Caco-2 (cell line): ENCODE measurements around the gene CLEC4G. TPM values are rescaled to one million over a fixed set of nuclear protein-coding genes. Genes with fewer than 3 reads are reported as not detected.

Experiments
- BruUV-seq: library from RNA; stranded (reverse); fragments of 400-500 nt; replicated peaks from 2 replicates; lab custom pipeline; 2021; lab: Mats Ljungman, UMichigan
- CTCF ChIA-PET: fragments of 300-600 bp; sonication (Branson Sonifier 250); formaldehyde crosslinking; loops from one replicate; lab custom pipeline; 2022; ENCODE audit warnings: antibody characterized with exemption; lab: Charles Lee
- POLR2A ChIA-PET: fragments of 300-600 bp; sonication (Branson Sonifier 250); formaldehyde crosslinking; loops from one replicate; lab custom pipeline; 2022; ENCODE audit warnings: antibody characterized with exemption; lab: Charles Lee
- DNase-seq, 2 experiments: peaks; one replicate each; pipeline versions ENCODE4 v3.0.0 to v3.0.0-alpha.2; 2020 to 2022
- H3K27me3 ChIP-seq: replicated peaks from 2 replicates; pipeline ENCODE4 v1.6.0; 2011; ENCODE audit warnings: low read length; ENCODE audit not compliant: control insufficient read depth, insufficient read depth
- H3K36me3 ChIP-seq: 2 replicates; pipeline ENCODE4 v1.5.1; 2011; ENCODE audit warnings: low read length; ENCODE audit not compliant: control insufficient read depth, insufficient read depth
- H3K4me1 ChIP-seq: fragments of 250-450 bp; sonication (Bioruptor Pico); 2 replicates; pipeline ENCODE4 v1.5.1; 2020; ENCODE audit warnings: mild to moderate bottlenecking
- H3K4me3 ChIP-seq: 2 replicates; pipeline ENCODE4 v1.5.1; 2011; ENCODE audit warnings: low read depth, mild to moderate bottlenecking, control low read depth, low read length
- H3K9me3 ChIP-seq: fragments of 250-450 bp; sonication (Bioruptor Pico); 2 replicates; pipeline ENCODE4 v1.5.1; 2020; ENCODE audit warnings: mild to moderate bottlenecking, moderate library complexity
- H3K27ac Mint-ChIP-seq: one replicate; pipeline ENCODE4 v1.8.0; 2022; ENCODE audit warnings: mixed read lengths; ENCODE audit not compliant: unreplicated experiment
- H3K27me3 Mint-ChIP-seq: one replicate; pipeline ENCODE4 v1.8.0; 2022; ENCODE audit warnings: mixed read lengths; ENCODE audit not compliant: insufficient read depth, unreplicated experiment
- H3K36me3 Mint-ChIP-seq: one replicate; pipeline ENCODE4 v1.8.0; 2022; ENCODE audit warnings: mild to moderate bottlenecking, mixed read lengths; ENCODE audit not compliant: insufficient read depth, unreplicated experiment
- H3K4me1 Mint-ChIP-seq: one replicate; pipeline ENCODE4 v1.8.0; 2022; ENCODE audit warnings: low read depth, mixed read lengths; ENCODE audit not compliant: unreplicated experiment
- H3K4me3 Mint-ChIP-seq: one replicate; pipeline ENCODE4 v1.8.0; 2022; ENCODE audit warnings: mild to moderate bottlenecking, moderate library complexity, mixed read lengths; ENCODE audit not compliant: unreplicated experiment
- H3K9me3 Mint-ChIP-seq: one replicate; pipeline ENCODE4 v1.8.0; 2022; ENCODE audit warnings: mixed read lengths; ENCODE audit not compliant: unreplicated experiment
- intact Hi-C: fragments of 100-400 bp; cut with micrococcal nuclease; formaldehyde crosslinking; loops from one replicate; pipeline ENCODE4 v1.10.0; 2022; ENCODE audit not compliant: unreplicated experiment
- total RNA-seq: library from RNA; stranded (reverse); gene quantifications from 2 replicates; pipeline ENCODE4 v1.2.3, GENCODE V29; 2022
- TF ChIP-seq, protein P1 (sequence below), 2 experiments: fragments of 200-600 bp in 1 of 2; IDR thresholded peaks; 1 replicate in 1 of 2; 2 replicates in 1 of 2; pipeline versions ENCODE4 v1.5.1 to v1.8.0; 2011 to 2022; ENCODE audit warnings: antibody characterized with exemption in 1 of 2, control low read depth in 1 of 2, inconsistent platforms in 1 of 2, low read depth in 1 of 2, low read length in 1 of 2, mild to moderate bottlenecking in 1 of 2, moderate library complexity in 1 of 2; ENCODE audit not compliant: insufficient read depth in 1 of 2, severe bottlenecking in 1 of 2, unreplicated experiment in 1 of 2

The CLEC4G gene
- total RNA-seq, 1 experiment from 2014 or later, result not detected

DNA sequence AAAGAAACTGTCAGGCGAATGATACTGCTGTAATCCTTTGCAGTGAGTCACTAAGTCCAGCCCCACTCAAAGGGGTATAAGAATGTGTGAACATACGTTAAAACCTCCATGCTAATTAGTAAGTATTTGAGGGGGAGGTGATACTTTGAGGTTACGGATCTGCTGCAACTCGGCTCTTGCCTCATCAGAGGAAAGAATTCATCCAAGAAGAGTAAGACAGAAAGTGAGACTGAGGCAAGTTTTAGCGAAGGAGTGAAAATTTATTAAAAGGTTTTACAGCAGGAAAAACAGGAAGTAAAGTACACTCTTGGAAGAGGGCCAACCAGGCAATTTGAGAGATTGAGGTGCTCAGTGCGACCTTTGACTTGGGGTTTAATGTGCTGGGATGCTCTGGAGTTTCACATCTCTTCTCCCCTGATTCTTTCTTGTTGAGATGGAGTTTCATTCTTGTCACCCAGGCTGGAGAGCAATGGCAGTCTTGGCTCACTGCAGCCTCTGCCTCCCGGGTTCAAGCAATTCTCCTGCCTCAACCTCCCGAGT is 40.9 kb upstream of the CLEC4G start:
- H3K36me3 ChIP-seq, result no peaks in the 10 kb centered on the region
- CTCF ChIA-PET, result no interaction called here
- H3K27ac Mint-ChIP-seq, result peak overlapping the region; percentile 9
- H3K36me3 Mint-ChIP-seq, result no peaks in the 10 kb centered on the region
- peaks cover under 1% of the 10 kb centered on the region for H3K27me3 Mint-ChIP-seq
- DNase-seq, result no peak
- POLR2A ChIA-PET, result no interaction called here
- H3K4me1 ChIP-seq, result no peaks in the 10 kb centered on the region
- peaks cover 9% of the 10 kb centered on the region for H3K4me1 Mint-ChIP-seq
- H3K4me3 ChIP-seq, result no peak overlapping the region
- TF ChIP-seq, protein P1, sequence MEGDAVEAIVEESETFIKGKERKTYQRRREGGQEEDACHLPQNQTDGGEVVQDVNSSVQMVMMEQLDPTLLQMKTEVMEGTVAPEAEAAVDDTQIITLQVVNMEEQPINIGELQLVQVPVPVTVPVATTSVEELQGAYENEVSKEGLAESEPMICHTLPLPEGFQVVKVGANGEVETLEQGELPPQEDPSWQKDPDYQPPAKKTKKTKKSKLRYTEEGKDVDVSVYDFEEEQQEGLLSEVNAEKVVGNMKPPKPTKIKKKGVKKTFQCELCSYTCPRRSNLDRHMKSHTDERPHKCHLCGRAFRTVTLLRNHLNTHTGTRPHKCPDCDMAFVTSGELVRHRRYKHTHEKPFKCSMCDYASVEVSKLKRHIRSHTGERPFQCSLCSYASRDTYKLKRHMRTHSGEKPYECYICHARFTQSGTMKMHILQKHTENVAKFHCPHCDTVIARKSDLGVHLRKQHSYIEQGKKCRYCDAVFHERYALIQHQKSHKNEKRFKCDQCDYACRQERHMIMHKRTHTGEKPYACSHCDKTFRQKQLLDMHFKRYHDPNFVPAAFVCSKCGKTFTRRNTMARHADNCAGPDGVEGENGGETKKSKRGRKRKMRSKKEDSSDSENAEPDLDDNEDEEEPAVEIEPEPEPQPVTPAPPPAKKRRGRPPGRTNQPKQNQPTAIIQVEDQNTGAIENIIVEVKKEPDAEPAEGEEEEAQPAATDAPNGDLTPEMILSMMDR (IDR thresholded peaks at IDR 0.05; ENCODE audit: insufficient read depth in 1 of 2, low read depth in 1 of 2, low read length in 1 of 2, severe bottlenecking in 1 of 2, unreplicated experiment in 1 of 2), result no peak
- intact Hi-C loops, result no loop called here
- no TSS peak for BruUV-seq
- H3K4me3 Mint-ChIP-seq, result no peak overlapping the region
- no peaks in the 10 kb centered on the region for H3K27me3 ChIP-seq
- no peaks in the 10 kb centered on the region for H3K9me3 ChIP-seq
- H3K9me3 Mint-ChIP-seq, result no peaks in the 10 kb centered on the region

- no TSS peak for BruUV-seq
- intact Hi-C loops, result no loop called here
- Mint-ChIP-seq H3K9me3 (no peaks in the 10 kb centered on the region), H3K4me1 (peaks cover 9% of the 10 kb centered on the region), H3K4me3 (no peak overlapping the region), H3K27me3 (peaks cover 6% of the 10 kb centered on the region), H3K27ac (no peak overlapping the region), H3K36me3 (no peaks in the 10 kb centered on the region)
- Histone ChIP-seq H3K27me3 (no peaks in the 10 kb centered on the region), H3K4me1 (no peaks in the 10 kb centered on the region), H3K9me3 (no peaks in the 10 kb centered on the region), H3K4me3 (no peak overlapping the region), H3K36me3 (no peaks in the 10 kb centered on the region)
- ChIA-PET CTCF (no interaction called here), POLR2A (no interaction called here)
- TF ChIP-seq, protein P1 (IDR thresholded peaks at IDR 0.05; ENCODE audit: insufficient read depth in 1 of 2, low read depth in 1 of 2, low read length in 1 of 2, severe bottlenecking in 1 of 2, unreplicated experiment in 1 of 2), result no peak
- DNase-seq, result no peak
Observed at GRCh38 chr19:7771072-7771471, 39.2 kb upstream of the CLEC4G start.

DNA sequence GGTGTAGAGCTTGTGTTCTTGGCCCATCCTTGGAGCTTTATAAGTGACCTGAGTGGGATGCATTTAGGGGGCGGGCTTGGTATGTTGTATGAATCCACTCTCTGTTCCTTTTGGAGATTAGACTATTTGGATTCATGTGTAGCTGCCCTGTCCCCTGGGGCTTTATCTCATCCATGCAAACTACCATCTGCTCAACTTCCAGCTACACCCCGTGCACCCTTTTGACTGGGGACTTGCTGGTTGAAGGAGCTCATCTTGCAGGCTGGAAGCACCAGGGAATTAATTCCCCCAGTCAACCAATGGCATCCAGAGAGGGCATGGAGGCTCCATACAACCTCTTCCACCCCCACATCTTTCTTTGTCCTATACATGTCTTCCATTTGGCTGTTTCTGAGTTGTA is 37.3 kb upstream of the CLEC4G start:
- peaks cover 6% of the 10 kb centered on the region for H3K27me3 Mint-ChIP-seq
- POLR2A ChIA-PET, result no interaction called here

More for the DNA sequence above, 37.3 kb upstream of the CLEC4G start:
- H3K4me1 Mint-ChIP-seq, result peaks cover 9% of the 10 kb centered on the region
- Histone ChIP-seq H3K4me3 (no peak overlapping the region), H3K36me3 (no peaks in the 10 kb centered on the region), H3K9me3 (no peaks in the 10 kb centered on the region), H3K4me1 (no peaks in the 10 kb centered on the region), H3K27me3 (no peaks in the 10 kb centered on the region)
- BruUV-seq, result no TSS peak
- TF ChIP-seq, protein P1 (IDR thresholded peaks at IDR 0.05; ENCODE audit: insufficient read depth in 1 of 2, low read depth in 1 of 2, low read length in 1 of 2, severe bottlenecking in 1 of 2, unreplicated experiment in 1 of 2), result no peak
- H3K9me3 Mint-ChIP-seq, result no peaks in the 10 kb centered on the region
- intact Hi-C loops, result no loop called here
- H3K27ac Mint-ChIP-seq, result no peak overlapping the region
- no peak overlapping the region for H3K4me3 Mint-ChIP-seq
- no peaks in the 10 kb centered on the region for H3K36me3 Mint-ChIP-seq
- CTCF ChIA-PET, result no interaction called here
- DNase-seq, result no peak
